ENCODE data around the gene P3H4.

The P3H4 gene

GRCh38 chr17:41771389-41772206 lies 40.2 kb downstream of the P3H4 start:
- DNase-seq (ENCODE audit: low read depth, low spot score), result no peak

DNA sequence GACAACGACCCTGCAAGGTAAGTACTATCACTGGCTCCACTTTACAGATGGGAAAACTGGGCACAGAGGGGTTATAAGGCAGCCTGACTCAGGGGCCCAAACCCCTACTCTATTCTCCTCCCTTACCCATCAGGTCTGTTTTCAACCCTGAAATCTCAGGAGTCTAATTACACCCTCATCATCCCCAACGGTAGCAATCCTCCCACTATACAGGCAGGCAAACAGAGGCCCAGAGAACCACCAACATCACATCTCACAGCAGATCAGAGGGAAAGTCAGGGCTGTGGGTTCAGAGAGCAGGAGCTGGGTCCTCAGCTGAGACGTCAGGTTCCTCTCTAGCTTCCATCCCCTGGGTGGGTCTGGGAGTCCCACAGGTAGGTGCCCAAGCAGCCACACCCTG lies 41.8 kb downstream of the P3H4 start:
- DNase-seq (ENCODE audit: low read depth, low spot score), result no peak

DNA sequence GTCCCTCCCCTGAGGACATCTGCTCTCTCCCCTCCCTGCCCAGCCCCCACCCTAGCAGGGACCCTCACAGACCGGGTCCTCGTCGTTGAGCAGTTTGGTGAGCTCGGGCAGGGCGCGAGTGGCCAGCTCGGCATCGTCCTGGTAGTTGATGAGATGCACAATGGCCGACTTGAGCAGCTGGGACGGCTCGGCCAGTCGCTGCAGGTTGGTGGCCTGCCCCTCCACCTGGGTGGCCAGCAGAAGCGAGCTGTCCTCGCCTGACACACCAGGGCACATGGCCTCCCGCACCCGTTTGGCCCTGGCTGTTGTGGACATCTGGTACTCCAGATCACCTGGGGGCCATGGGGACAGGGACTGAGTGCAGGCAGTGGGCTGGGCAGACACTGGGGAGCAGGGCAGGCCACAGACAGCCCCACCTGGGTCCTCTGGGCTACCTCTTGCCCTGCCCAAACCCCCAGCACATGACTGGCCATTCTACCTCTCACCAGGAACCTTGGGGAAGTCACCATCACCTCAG lies 42.3 kb downstream of the P3H4 start:
- DNase-seq (ENCODE audit: low read depth, low spot score), result no peak

- DNase-seq (ENCODE audit: low read depth, low spot score), result no peak
These were observed 43.0 kb downstream of the P3H4 start for GRCh38 chr17:41768682-41769288.

GRCh38 chr17:41767324-41768042 lies 44.3 kb downstream of the P3H4 start:
- DNase-seq (ENCODE audit: low read depth, low spot score), result no peak

DNA sequence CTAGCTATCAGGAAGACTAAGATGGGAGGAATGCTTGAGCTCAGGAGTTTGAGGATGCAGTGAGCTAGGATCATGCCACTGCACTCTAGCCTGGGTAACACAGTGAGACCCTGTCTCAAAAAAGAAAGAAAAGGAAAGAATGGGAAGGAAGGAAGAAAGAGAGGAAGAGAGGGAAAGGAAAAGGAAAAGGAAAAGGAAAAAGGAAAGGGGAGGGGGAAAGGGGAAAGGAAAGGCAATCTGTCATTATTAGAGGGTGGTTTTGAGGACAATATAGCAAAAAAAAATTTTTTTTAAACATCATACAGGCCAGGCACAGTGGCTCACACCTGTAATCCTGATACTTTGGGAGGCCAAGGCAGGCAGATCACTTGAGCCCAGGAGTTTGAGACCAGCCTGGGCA lies 45.6 kb downstream of the P3H4 start:
- no peak for DNase-seq (ENCODE audit: low read depth, low spot score)

DNA sequence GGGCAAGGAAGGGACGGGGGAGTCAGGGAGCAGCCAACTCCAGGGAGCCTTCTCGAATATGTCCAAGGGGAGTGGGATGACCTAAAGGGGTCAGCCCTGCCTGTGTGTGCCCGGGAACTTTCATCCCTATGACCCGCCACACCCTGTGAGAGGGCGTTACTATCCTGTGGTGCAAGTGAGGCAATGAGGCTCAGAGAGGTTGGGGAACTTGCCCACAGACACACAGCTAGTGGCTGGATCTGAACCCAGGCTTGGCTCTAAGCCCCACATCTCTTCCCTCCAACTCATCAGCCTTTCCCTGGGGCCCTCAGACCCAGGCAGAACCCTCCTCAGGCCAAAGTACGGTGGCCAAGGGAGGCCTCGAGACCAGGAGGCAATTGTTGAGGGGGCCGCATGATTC lies 48.4 kb downstream of the P3H4 start:
- no peak for DNase-seq (ENCODE audit: low read depth, low spot score)

- DNase-seq (ENCODE audit: low read depth, low spot score), result no peak
These were observed 48.9 kb downstream of the P3H4 start for GRCh38 chr17:41762841-41763240.

DNA sequence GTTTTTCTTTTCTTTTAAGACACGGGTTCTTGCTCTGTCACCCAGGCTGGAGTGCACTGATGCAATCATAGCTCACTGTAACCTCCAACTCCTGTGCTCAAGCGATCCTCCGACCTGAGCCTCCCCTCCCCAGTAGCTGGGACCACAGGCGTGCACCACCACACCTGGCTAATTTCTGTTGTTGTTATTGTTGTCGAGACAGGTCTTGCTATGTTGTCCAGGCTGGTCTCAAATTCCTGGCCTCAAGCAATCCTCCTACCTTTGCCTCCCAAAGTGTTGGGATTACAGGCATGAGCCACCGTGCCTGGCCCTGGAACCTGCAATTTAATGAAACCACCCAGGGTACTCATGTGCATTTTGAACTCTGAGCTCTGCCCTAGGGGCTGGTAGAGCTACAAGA lies 49.4 kb downstream of the P3H4 start:
- no peak for DNase-seq (ENCODE audit: low read depth, low spot score)

- DNase-seq (ENCODE audit: low read depth, low spot score), result no peak
These were observed 50.9 kb downstream of the P3H4 start for GRCh38 chr17:41760878-41761277.

GRCh38 chr17:41758601-41759000 lies 53.1 kb downstream of the P3H4 start:
- DNase-seq (ENCODE audit: low read depth, low spot score), result no peak

DNA sequence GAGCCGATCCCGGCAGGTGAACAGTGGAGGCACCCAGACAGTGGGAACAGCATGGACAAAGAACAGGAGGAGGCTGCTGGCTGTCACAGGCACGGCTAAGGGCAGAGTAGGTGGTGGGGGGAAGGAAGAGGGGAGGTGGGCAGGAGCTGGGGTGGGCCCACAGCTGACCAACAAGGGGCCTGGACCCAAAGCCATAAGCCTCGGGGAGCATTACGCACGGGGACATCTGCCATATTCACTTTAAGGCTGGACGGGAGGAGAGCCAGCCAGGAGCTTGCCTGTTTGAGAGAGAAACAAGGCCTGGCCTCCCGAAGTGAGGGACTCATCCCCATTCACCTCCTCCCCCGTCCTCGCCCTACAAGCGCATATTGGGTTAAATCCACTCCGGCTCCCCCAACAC lies 57.7 kb downstream of the P3H4 start:
- DNase-seq (ENCODE audit: low read depth, low spot score), result no peak

All from smooth muscle cell of the brain vasculature (primary cell).